Suppressor macrophage treated with lipopolysaccharide for 1 hour (primary cell): ENCODE data around the gene RAB6A.
"Not testable (repeated sequence)": the region's sequence is repeated elsewhere in the genome, so short reads cannot be mapped to it uniquely, and the experiment has no call there.

Experiments
- DNase-seq, 3 donors: peaks; one replicate each; pipeline ENCODE4 v3.0.0-alpha.2; 2020 to 2022

Gene RAB6A

DNA sequence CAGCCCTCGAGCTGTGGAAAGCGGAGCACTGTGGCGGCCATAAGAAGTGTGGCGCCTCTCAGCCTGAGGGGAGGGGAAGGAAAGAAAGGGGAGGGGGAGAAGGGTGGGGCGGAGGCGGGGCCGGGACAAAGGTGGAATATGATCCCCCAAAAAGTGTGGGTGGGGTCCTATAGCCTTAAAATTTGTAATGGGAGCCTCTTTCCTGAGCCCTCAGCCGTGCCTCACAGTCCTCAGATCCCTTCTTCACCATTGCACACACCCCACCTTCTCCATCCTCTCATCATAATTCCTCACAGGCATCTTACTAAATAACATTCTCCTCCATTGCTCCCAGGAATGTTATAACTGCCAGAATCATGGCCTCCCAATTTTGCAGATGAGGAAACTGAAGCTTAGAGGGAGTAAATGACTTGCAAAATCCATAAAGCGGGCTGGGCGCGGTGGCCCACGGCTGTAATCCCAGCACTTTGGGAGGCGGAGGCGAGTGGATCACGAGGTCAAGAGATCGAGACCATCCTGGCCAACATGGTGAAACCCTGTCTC, 600 bp upstream of the RAB6A start:
- DNase-seq: no peak

DNA sequence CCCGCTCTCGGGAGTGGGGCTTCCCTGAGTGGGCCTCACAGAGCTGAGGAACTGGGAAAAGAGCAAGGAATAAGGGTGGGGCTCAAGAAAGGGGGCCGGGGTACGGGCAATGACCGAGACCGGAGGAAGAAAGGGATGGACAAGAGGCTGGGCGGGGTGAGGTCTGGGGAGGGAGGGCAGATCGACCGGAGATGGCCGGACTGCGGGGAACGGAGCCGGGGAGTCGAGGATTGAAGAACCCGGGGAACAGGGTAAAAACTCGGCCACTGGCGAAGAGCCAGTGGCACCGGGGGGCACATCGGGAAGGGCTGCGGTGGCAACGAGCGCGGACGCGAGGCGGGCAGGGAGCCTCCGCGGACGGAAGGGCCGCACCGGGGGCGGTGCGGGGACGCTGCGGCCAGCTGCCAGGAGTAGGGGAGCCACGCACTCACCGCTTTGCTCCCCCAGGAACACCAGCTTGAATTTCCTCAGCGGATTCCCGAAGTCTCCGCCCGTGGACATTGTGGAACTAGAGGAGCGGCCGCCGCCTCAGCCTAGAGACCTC, 667 bp downstream of the RAB6A start:
- peak; percentile 27 to 67 (median 33) for DNase-seq

DNA sequence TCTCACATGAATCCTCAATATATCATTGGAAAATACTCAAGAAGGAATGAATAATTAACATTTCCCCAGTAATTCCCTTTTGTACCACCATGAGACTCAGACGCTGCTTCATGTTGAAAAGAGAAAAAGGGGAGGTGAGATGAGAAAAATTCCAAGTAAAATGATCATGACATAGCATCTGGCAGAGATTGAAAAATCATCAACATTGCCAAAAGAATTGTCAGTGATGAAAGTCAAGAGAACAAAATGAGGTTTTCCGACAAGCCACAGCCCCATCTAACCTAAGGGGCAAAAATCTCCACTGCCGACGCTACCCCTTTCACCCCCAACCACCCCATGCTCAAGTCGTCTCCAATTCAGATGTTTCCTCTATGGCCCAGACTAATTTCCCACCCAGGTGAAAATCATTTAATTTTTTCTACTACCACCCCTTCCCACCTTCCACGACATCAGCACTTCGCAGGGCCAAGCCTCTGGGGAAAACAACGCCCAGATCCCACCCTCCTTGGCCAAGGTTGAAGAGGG, 1.2 kb downstream of the RAB6A start:
- peak; percentile 18 to 43 (median 39) for DNase-seq

GRCh38 chr11:73758451-73758850, 2.4 kb downstream of the RAB6A start:
- no peak for DNase-seq

GRCh38 chr11:73757598-73757997, 3.3 kb downstream of the RAB6A start:
- DNase-seq: peak; percentile 11 to 51 (median 46)

DNA sequence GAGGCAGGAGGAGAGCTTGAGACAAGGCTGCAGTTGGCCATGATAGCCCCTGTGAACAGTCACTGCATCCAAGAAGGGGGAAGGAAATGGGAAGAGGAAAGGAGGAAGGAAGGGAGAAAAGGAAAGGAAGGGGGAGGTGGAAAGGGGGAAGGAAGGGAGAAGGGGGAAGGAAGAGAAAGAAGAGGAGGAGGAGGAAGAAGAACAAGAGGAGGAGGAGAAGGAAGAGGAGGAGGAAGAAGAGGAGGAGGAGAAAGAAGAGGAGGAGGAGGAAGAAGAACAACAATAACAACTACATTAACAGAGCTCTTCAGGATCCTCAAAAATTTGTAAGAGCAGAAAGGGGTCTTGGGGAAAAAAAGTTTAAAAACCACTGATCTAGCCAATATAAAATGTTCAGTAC, 5.2 kb downstream of the RAB6A start:
- DNase-seq: no peak

- no peak for DNase-seq
These were observed 6.9 kb downstream of the RAB6A start for GRCh38 chr11:73753938-73754337.

GRCh38 chr11:73752903-73753302, 8.0 kb downstream of the RAB6A start:
- no peak for DNase-seq

- no peak for DNase-seq
These were observed 8.5 kb downstream of the RAB6A start for GRCh38 chr11:73752216-73752867.

DNA sequence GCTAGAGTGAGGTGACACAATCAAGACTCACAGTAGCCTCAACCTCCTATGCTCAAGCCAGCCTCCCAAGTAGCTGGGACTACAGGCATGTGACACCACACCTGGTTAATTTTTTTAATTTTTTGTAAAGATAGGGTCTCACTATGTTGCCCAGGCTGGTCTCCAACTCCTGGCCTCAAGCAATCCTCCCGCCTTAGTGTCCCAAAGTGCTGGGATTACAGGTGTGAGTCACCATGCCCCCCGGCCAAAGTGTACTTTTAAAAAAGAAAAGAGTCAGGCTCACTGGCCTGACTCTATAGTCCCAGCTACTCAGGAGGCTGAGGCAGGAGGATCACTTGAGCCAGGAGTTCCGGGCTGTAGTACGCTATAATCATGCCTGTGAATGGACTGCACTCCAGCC, 10.0 kb downstream of the RAB6A start:
- not testable (repeated sequence) for DNase-seq

- peak; percentile 33 to 54 (median 52) for DNase-seq
These were observed 10.6 kb downstream of the RAB6A start for GRCh38 chr11:73750228-73750627.

- DNase-seq: no peak
These were observed 11.8 kb downstream of the RAB6A start for GRCh38 chr11:73749118-73749517.

GRCh38 chr11:73748300-73748699, 12.6 kb downstream of the RAB6A start:
- no peak for DNase-seq

DNA sequence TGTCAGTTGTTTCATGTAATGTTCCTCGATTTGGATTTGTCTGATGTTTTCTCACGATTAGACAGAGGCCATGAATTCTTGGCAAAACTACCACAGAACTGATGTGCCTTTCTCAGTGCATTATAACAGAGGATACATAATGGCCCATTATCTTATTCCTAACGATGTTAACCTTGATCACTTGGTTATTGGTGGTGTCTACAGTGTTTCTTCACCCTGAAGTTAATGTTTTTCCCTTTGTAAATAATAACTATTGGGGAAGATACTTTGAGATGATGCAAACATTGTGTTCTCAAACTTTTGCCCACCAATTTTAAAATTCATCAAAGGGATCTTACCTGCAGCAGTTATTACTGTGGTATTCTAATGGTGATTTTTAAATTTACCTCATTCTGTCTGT, 13.1 kb downstream of the RAB6A start:
- DNase-seq: no peak

DNA sequence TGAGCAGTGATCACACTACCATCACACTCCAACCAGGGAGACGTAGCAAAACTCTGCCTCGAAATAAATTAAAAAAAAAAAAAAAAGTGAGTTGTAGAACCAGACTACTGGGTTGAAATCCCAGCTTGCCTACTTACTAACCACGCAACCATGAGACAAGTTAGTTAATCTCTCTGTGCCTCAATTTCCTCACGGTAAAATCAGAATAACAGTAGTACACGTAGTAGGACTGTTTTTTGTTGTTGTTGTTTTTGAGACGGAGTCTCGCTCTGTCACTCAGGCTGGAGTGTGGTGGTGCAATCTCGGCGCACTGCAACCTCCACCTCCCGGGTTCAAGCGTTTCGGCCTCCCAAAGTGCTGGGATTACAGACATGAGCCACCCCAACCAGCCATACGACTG, 14.2 kb downstream of the RAB6A start:
- DNase-seq: no peak

DNA sequence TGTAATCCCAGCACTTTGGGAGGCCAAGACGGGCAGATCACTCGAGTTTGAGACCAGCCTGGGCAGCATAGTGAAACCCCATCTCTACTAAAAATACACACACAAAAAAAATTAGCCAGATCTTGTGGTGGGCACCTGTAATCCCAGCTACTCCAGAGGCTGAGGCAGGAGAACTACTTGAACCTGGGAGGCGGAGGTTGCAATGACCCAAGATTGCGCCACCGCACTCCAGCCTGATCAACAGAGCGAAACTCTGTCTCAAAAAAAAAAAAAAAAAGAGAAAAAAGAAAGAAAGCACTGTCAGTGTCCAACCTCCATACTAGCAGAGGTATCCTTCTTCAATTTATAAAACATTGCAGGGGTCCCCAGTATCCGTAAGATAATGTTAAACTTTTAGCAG, 17.8 kb downstream of the RAB6A start:
- DNase-seq: no peak

GRCh38 chr11:73735959-73736358, 24.9 kb downstream of the RAB6A start:
- DNase-seq: not testable (repeated sequence)

- no peak for DNase-seq
These were observed 25.9 kb downstream of the RAB6A start for GRCh38 chr11:73734993-73735392.

DNA sequence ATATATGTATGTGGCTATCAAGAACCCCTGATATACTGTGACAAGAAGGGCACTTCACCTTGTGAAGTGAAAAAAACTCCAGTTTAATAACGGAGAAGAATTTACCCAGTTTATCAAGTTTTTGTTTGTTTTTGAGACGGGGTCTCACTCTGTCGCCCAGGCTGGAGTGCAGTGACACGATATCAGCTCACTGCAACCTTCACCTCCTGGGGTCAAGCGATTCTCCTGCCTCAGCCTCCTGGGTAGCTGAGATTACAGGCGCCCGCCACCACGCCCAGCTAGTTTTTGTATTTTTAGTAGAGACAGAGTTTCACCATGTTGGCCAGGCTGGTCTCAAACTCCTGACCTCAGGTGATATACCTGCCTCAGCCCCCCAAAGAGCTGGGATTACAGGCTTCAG, 26.9 kb downstream of the RAB6A start:
- not testable (repeated sequence) for DNase-seq

DNA sequence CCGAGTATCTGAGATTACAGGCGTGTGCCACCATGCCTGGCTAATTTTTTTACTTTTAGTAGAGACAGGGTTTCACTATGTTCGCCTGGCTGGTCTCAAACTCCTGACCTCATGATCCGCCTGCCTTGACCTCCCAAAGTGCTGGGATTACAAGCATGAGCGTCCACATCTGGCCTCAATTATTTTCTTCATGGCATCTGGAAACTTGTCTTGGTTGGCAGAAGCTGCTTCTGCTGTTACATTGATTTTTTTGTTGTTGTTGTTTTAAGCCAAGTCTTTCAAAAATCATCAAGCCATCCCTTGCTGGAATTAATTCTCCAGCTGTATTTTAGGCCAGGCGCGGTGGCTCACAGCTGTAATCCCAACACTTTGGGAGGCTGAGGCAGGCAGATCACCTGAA, 27.9 kb downstream of the RAB6A start:
- not testable (repeated sequence) for DNase-seq

- peak in 2 of 3 donors; percentile 17 to 23 for DNase-seq
These were observed 31.2 kb downstream of the RAB6A start for GRCh38 chr11:73729594-73730206.

DNA sequence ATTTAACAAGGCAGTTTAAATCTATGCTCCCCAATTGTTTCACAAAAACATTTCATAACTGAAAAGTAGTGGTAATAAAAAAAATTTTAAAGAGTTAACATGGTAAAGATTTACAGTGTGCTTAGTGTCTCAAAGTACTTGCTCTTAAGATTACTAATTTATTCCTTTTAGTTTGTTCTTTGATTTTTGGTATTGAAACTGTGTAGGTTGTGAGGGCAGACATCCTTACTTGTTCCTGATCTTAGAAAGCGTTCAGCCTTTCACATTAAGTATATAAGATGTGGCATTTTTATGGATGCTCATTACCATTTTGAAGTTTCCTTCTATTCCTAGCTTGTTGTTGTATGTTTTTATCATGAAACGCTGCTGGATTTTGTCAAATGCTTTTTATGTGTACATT, 32.9 kb downstream of the RAB6A start:
- DNase-seq: no peak

- DNase-seq: no peak
These were observed 34.0 kb downstream of the RAB6A start for GRCh38 chr11:73726825-73727224.

GRCh38 chr11:73717136-73717535, 43.7 kb downstream of the RAB6A start:
- no peak for DNase-seq
